NOMO-1 treated with DMSO at 0.1 percent for 48 hours (cell line): ENCODE data around the gene TEKT2.
A peak's percentile ranks its signal among the peaks of the same experiment; 100 is the strongest.

Source experiments
- DNase-seq: peaks from one replicate; lab custom pipeline; 2025; ENCODE audit not compliant: unreplicated experiment; lab: John Stamatoyannopoulos, UW

Gene TEKT2

DNA sequence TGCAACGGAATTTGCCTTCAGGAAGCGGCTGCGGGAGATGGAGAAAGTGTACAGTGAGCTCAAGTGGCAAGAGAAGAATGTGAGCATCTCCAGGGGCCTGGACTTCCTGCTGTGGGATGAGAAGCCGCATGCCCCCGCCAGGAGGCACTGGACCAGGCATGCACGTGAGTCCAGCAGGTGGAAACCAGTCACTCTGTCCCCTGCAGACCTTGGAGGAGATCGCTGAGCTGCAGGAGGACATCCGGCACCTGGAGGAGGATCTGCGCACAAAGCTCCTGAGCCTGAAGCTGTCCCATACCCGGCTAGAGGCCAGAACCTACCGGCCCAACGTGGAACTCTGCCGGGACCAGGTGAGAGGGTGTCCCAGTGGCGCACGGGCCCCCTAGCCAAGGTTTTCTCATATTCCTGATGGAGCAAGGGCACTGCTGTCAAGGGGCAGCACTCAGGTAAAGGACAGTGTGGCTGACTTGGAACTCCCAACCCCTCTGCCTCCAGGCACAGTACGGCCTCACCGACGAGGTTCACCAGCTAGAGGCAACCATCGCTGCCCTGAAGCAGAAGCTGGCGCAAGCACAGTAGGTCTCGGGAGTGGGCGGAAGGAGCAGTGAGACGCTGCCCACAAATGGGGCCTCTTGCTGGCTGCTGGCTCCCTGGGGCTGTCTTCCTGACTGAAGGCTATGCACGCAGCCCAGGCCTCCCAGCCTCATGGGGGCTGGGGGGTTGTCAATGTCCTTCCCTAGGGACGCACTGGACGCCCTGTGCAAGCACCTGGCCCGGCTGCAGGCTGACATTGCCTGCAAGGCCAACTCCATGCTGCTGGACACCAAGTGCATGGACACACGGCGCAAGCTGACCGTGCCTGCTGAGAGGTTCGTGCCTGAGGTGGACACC is 3.6 kb downstream of the TEKT2 start:
- no peak for DNase-seq

DNA sequence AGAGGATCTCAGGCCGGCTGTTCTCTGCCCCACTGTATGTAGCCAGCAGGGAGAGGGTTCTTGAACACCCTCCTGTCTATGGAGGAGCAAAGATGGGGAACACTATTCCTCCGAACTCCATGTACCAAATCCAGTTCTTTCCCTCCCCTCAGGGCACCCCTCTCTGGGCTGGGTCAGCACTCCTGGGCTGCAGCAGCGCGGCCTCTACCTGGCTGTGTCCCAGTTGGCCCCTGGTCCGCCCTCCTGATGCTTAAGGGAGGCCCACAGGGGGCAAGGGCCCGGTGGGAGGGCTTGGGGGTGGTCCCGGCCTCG is 4.3 kb downstream of the TEKT2 start:
- DNase-seq, result no peak

DNA sequence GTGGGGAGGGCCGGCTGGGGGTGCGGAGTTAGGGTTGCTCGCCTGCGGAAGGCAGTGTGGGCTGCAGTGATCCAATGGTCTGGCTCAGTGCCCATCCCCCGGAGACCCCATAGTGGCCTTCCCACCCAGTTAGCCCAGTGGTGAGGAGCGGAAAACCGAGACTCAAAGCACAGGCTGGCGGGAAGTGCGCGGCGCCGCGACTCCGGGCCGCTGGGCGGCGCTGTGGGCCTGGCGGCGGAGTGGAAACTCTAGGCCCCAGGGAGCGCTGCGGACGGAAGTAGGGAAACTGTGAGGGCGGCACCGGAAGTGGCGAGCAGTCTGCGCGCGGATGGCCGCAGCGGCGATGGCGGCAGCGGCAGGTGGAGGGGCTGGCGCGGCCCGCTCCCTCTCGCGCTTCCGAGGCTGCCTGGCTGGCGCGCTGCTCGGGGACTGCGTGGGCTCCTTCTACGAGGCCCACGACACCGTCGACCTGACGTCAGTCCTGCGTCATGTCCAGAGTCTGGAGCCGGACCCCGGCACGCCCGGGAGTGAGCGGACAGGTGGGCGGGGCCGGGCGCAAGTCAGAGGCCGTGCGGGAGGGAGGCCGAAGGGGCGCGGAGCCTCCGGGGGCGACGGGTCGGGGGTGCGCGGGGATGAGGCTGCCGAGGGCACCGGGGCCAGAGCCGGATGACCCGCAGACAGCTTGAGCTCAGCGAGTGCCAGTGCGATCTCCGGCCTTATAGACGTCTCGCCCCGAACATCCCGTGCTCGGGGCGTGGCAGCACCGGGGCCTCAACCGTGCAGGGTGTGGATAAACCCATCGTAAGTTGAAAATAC is 4.9 kb downstream of the TEKT2 start, which contains the start of gene ADPRS:
Gene ADPRS (plus strand): TSS at position 316 of the 816 bp plus-strand sequence. CDS start 13 bp downstream, at position 329.
- DNase-seq, result peak; percentile 90

DNA sequence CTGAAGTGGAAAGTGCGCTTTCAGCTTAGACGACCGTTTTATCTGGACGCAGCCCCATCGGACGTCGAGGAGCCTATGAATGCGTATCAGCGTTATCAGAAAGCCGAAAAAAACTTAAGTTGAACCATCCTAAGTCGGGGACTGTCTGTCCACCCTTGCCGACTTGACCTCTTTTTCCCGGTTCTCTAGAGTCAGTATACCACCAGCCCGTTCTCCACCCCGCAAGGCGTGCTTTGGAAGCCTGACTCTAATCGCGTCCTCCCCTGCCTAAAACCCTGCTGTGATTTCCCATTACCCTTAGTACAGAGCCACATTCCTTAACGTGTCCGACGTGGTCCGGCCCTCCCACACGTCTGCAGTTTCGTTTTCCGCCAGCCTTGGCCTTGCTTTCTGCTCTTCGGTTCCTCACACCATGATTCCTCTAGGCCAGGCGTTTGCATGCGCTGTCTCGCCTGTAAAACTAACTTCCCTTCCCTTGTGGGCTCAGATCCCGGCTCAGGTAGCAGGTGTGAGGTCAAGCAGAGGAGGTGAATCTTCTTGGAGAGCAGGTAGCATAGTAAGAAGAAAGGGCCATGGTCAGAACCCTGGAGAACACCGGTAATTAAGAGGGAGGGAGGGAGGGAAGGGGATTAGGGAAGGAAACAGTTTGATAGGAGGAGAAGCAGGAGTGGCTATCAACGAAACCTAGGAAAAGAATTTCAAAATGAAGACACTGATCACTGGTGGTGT is 5.7 kb downstream of the TEKT2 start:
- DNase-seq, result peak; percentile 54

DNA sequence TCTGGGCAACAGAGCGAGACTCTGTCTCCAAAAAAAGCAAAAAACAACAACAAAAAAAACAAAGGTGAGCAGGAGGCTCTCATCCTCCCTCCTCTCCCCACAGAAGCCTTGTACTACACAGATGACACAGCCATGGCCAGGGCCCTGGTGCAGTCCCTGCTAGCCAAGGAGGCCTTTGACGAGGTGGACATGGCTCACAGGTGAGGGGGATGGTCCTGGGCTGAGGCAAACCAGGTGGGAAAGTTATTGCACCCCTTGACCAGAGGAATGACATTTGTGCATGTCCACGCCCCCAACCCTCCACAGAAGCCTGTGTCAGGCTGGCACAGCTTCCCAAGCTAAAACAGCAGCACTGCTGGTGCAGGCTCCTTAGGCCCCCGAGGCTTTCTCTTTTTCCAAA is 7.2 kb downstream of the TEKT2 start:
- DNase-seq, result no peak

DNA sequence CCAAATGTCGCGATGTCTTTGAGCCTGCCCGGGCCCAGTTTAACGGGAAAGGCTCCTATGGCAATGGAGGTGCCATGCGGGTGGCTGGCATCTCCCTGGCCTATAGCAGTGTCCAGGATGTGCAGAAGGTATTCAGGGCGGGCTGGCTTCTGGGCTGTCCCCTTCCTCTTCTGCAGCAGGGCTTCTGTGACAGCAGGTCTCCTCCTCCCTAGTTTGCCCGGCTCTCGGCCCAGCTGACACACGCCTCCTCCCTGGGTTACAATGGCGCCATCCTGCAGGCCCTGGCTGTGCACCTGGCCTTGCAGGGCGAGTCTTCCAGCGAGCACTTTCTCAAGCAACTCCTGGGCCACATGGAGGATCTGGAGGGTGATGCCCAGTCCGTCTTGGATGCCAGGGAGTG is 7.8 kb downstream of the TEKT2 start:
- DNase-seq, result no peak

DNA sequence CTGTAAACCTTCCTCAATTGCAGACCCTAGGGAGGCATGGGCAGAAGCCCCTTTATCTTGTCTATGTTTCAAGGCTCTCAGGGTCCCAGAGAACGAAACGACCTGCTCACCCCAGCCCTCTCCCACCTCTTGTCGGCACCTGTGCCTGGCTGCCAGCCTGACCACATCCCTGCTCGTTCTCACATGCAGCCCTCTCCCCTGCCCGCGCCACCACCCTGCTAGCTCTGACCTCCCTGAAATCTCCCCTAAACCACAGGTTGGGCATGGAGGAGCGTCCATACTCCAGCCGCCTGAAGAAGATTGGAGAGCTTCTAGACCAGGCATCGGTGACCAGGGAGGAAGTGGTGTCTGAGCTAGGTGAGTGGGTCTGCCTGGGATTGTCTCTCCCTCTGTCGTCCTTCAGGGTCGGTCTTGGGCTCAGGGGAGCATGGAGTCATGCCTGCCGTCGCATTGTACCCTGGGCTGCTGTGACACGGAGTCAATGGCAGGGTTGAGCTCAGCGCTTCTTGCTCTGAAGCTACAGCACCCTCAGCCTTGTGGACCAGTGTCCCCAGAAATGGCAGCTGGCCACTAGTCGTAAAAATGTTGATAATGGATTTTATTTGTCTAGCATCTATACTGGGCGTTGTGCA is 8.4 kb downstream of the TEKT2 start:
- DNase-seq, result peak; percentile 3

DNA sequence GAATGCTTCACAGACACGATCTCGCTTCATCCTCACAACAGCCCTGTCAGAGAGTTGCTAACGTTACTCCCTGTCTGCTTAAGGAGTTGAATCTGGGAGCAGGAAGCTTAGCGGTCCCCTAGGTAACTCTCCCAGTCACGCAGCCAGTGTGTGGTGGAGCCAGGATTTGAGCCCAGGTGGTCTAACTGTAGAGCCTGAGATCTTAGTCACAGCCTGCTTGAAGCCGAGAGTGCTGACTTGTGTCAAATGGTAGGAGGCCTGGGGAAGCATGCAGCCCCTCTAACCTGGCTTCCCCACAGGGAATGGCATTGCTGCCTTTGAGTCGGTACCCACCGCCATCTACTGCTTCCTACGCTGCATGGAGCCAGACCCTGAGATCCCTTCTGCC is 8.9 kb downstream of the TEKT2 start:
- DNase-seq, result no peak

DNA sequence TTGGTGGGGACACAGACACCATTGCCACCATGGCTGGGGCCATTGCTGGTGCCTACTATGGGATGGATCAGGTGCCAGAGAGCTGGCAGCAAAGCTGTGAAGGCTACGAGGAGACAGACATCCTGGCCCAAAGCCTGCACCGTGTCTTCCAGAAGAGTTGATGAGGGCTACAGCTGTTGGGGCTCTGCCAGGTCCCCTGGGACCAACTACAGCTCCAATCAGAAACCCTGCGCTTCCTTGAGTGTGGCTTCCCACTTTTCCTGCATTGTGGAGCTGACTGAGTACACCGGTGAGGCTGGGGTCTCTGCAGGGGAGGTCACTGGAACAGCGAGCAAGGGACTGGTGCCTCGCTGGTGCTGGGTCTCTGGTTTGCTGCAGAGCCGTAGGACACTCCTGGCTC is 9.3 kb downstream of the TEKT2 start:
- no peak for DNase-seq

DNA sequence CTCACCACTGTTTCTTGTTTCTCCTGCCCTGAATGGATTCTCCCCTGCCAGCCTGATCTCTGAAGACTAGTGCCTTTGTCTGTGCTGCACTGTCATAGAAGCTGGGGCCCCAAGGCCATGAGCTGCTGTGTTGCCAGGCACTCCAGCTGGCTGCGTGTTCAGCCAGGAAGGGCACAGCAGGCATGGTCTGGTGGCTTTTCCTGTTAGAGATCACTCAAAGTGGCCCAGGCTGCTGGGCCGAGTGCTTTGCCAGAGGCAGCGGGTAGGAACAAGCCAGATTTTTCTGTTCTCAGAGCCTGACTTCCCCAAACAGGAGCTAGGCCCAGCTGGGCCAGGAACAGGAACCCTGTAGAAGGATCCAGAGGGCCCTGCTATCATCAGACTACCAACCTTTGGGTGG is 10.0 kb downstream of the TEKT2 start:
- no peak for DNase-seq

DNA sequence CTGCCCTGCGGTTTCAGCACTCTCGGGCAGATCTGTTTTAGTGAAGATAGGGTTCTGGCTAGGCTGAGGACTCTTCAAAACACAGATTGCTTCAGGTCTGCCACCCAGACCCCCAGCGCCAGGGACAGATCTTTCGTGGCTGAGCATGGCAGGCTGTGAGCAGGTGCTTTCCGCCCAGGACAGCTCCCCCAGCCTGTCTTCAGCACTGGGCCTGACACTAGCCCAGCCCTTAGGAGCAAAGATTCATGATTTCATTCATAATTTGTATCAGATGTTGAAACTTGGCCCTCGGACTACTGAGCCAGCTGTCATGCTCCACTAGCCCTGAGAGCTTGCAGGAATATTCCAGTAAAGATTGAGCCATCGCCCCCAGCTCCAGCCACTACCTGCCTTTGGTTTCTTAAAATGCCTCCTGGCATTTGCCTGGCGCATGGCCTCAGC is 10.7 kb downstream of the TEKT2 start:
- DNase-seq, result no peak

DNA sequence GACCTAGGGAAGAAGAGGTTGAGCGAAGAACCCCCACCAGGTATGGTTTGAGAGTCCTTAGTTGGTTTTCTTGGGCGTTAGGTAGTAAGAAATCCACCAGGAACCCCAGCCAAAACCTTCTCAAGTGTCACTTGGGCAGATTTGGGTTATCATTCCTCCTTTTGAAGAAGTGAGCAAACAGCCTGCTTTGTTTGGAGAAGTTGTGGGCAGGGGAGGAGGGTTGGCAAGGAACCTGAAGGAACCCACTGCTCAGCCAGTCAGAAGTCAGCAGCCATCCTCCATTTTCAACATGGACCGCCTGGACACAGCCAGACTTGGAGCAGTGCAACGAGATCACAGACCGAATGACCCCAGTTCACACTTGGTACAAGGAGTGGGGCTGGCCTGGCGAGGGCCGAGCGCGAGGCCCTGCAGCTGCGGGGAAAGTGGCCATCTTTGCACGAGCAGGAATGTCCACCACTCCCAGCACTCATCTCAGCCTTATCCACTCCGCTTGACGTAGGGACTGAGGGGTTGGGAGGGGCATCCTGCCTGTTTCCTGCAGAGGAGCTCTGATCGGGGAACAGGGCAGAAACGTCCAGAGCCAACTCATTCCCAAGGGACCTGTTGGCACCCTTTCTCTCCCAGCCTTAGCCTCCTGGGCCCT is 12.0 kb downstream of the TEKT2 start:
- peak; percentile 64 for DNase-seq

DNA sequence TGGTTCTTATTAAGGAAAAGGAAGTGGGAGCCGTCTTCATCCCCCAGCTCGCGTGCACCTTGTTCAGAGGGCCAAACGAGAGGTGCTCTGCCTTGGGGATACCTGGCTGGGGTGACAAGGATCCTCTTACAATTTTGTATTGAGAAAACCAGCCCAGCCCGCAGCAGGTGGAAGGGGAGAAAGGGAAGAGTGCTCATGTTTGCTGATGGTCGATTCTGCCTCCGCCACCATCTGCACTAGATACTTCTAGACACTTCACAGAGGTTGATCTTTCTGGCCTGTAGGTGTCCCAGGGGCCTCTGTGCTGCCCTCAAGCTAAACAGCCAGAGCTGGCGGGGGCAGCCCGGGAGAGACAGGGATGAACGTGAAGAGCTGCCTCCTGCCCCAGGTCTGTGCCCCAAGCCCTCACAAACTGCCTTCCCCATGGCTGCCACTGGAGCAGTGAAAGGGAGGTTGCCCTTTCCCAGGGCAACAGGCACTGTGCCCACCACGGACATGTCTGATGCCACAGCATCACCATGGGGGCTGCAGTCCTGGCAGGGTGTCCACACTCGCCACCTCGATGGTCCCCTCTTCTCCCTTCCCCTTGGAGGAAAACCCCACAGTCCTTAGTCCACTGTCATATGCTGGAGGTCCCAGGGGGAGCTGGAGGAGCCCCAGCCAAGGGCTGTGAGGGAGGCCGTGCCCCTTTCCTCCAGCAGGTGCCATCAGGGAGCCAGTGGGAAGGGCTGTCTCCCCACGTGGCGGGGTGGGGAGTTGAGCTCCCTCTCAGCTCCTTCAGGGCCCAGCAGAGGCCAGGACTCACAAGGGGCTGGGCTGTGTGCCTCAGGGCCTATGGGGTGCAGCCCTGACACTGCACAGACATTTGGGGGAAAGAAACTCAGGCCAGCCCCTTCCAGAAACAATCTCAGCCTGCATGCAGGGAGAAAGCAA is 12.9 kb downstream of the TEKT2 start:
- DNase-seq, result no peak

DNA sequence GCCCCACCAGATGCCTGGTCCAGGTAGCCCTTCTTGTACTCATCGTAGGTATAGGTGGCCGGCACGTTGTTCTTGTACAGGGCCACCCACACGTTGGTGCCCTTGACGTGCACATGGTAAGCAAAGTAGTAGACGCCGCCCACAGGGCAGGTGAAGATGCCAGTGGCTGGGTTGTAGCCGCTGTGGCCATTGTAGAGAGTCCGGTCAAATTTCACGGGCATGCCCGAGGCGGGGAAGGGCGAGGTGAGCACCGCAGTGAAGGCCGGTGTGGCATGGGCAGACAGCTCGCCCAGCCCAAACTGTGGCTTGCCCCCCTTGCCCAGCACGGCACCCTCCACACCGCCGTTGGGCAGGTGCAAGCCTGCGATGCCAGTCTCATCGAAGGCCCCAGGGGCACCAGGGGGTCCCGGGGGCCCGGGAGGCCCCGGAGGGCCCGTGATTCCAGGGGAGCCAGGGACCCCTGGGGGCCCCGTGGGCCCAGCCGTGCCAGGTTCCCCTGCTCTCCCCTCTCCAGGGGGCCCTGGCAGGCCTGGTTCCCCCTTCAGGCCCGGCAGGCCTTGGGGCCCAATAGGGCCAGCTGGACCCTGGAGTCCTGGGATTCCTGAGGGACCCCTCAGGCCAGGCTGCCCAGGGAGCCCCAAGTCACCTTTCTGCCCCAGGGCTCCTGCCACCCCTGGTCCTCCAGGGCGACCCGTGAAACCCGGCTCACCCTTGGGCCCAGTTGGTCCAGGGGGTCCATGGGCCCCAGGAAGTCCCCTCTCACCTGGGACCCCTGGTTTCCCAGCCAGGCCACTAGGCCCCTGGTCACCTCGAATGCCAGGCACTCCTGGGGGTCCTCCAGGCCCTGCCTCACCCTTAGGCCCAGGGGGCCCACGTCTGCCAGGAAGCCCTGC is 14.0 kb downstream of the TEKT2 start:
- no peak for DNase-seq

DNA sequence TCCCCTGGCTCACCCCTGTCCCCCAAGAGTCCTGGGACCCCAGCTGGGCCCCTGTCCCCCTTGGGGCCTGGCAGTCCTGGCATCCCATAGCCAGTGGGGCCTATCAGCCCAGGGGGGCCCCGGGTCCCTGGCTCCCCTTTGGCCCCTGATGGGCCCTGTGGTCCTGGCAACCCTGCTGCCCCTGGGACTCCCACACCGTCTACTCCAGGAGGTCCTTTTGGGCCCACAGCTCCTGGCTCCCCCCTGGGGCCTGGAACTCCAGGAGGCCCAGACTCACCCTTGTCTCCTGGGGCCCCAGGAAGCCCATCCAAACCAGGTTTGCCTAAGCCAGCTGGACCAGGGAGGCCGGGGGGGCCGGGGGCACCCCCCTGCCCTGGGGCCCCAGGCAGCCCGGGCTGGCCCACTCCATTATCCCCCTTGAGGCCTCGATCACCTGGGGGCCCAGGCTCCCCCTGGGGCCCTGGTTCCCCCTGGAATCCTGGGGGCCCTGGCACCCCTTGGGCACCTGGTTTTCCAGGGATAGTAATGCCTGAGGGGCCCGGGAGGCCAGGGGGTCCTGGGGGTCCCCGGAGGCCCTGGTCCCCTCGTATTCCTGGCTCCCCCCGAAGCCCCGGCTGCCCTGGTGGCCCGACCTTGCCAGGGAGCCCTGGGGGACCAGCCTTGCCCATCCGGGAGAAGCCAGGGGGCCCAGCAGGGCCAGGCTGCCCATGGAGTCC is 14.9 kb downstream of the TEKT2 start:
- DNase-seq, result no peak

DNA sequence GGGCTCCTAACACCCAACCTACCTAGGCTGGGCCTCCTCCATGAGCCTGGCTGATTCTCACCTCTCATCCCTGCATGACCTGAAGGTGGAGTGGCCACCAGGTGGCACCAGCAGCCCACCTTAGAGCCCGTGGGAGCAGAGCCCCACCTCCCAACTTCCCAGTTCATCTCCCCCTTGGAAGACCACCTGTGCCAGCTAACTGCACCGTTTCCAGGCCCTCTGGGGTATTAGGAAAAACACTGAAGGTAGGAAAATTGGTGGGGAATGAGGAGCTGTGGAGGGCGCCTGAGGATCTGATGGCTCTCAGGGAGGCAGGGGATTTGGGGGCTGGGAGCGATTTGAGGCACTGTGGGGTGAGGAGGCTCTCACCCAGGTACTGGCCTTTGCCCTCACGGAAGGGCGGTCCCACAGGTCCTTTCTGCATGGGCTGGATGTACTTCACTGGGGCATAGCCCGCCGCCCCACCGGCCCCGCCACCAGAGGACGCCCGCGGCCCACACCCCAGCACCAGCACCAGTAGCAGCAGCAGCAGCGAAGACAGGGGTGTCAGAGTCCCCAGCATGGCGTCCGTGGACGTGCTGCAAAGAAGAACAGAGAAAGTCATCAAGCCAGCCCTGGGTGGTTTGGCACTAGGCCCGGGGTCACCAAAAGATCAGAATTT is 15.9 kb downstream of the TEKT2 start:
- DNase-seq, result peak; percentile 28

DNA sequence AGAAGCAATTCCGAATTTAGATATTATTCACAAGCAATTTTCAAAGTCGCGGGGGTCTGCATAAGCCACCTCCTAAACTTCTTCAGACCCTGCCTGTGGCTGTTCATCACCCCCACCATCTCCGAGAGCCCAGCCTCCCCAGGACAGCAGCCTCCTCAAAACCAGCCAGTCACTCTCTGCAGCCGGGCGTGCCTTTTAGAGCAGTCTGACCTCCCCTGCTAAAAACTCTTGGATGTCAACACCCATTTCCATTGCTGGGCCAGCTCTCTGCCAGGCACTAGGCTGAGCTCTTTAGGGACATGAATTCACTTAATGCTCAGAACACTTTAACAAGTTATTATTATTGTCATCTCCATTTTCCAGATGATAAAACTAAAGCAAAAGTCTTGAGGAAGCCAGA is 16.5 kb downstream of the TEKT2 start:
- DNase-seq, result no peak
